Esophagus squamous epithelium (tissue), 4 donors: ENCODE results near the gene RAB11FIP3.

ENCODE experiments used
- CTCF ChIP-seq, 6 experiments: fragments of 450-650 bp in 4 of 6; fragments of 200-600 bp in 2 of 6; sonication (generic) in 2 of 6; IDR thresholded peaks; one replicate each; pipeline ENCODE4 v1.5.1; 2016 to 2019; ENCODE audit warnings: antibody characterized with exemption in 6 of 6, mild to moderate bottlenecking in 4 of 6, moderate library complexity in 4 of 6
- POLR2A ChIP-seq, 4 donors: fragments of 450-650 bp; IDR thresholded peaks; one replicate each; pipeline ENCODE4 v1.6.1; 2017; ENCODE audit warnings: antibody characterized with exemption in 4 of 4, mild to moderate bottlenecking in 4 of 4, moderate library complexity in 3 of 4

DNA sequence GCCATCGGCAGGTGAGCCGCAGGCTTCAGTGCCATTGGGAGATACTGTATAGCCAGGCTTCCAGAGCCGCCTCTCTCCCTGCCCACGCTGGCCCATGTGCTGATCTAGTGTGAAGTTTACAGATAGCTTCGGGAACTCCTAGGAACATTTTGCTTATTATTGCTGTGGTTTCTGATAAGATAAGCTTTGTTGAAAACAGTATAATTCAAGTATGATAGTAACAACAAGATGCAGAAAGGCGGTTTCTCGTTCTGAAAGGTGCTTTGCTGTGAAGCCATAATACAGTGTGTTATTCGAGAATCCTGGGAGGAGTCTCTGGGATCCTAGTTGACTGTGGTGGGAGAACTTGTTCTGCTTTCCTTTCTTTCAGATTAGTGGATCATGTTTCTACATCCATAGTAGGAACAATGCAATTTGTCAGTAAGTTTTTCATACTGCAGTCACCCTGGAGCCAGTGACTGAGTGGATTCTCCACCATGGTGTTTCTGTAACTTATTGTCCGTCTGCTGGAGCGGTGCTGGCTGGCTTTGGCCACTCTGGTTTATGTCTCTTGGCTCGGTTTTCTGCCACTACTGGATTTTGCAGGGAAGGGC lies 31.5 kb downstream of the RAB11FIP3 start:
- TF ChIP-seq CTCF (IDR thresholded peaks at IDR 0.05) (no peak), POLR2A (IDR thresholded peaks at IDR 0.05) (no peak)
